Left ventricle myocardium inferior (tissue), 1 donor: ENCODE results near the gene STRN. TPM values are rescaled to one million over a fixed set of nuclear protein-coding genes. Genes with fewer than 3 reads are reported as not detected.
A peak's percentile ranks its signal among the peaks of the same experiment; 100 is the strongest.
"Not testable (repeated sequence)": the region's sequence is repeated elsewhere in the genome, so short reads cannot be mapped to it uniquely, and the experiment has no call there.

Experiments used
- DNase-seq: peaks from one replicate; pipeline ENCODE4 v3.0.0-alpha.2; 2020
- H3K27ac ChIP-seq: fragments of 200-600 bp; replicated peaks from 2 replicates; pipeline ENCODE4 v1.8.0; 2021
- H3K27me3 ChIP-seq: fragments of 200-600 bp; 2 replicates; pipeline ENCODE4 v1.8.0; 2021; ENCODE audit warnings: low read depth
- H3K36me3 ChIP-seq: fragments of 200-600 bp; 2 replicates; pipeline ENCODE4 v1.8.0; 2021
- H3K4me1 ChIP-seq: fragments of 200-600 bp; 2 replicates; pipeline ENCODE4 v1.8.0; 2021
- H3K4me3 ChIP-seq: fragments of 200-600 bp; 2 replicates; pipeline ENCODE4 v1.8.0; 2021; ENCODE audit warnings: mild to moderate bottlenecking, moderate library complexity
- H3K9me3 ChIP-seq: fragments of 200-600 bp; replicated peaks from 2 replicates; pipeline ENCODE4 v1.8.0; 2021
- CTCF ChIP-seq: fragments of 200-600 bp; IDR thresholded peaks from 2 replicates; pipeline ENCODE4 v1.8.0; 2021; ENCODE audit warnings: antibody characterized with exemption, mild to moderate bottlenecking, borderline replicate concordance
- intact Hi-C: fragments of 100-400 bp; cut with micrococcal nuclease; formaldehyde crosslinking; loops from one replicate; pipeline ENCODE4 v1.11.0; 2022
- total RNA-seq: library from RNA; stranded (reverse); fragmentation: NEBNext Ultra II Directional; extraction: Animal tissue kit (Norgen Biotek cat#: 25700); gene quantifications from one replicate; pipeline ENCODE4 v1.2.1, GENCODE V29; 2021
- donor health status: DM: no; HTN: yes; CAD: no; lungs with severe emphysema.

STRN gene
- total RNA-seq, 1 donor from 2014 or later = 55.2 TPM

DNA sequence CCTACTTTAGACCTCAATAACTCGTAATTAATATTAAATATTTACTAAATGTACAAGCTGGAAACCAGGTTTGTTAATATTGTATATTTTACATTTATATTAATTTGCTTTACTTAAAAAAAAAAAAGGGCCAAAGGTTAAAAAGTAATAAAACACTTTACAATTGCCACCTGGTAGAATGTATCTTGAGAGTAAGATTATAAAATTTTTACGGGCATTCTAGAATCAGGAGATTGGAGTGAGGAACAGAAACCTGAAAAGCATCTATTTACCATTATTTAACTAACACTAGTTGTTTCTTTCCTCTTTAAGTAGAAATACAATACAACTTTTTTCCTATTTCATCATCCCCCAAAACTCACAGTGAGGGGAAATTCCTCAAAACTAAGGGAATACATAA lies 15.6 kb upstream of the STRN start:
- Histone ChIP-seq H3K4me1 (no peaks in the 10 kb centered on the region), H3K36me3 (peaks cover 42% of the 10 kb centered on the region), H3K27ac (no peak overlapping the region), H3K27me3 (no peaks in the 10 kb centered on the region), H3K4me3 (no peak overlapping the region), H3K9me3 (peaks cover 6% of the 10 kb centered on the region)
- no peak for TF ChIP-seq CTCF
- intact Hi-C loops = no loop called here
- DNase-seq = no peak

DNA sequence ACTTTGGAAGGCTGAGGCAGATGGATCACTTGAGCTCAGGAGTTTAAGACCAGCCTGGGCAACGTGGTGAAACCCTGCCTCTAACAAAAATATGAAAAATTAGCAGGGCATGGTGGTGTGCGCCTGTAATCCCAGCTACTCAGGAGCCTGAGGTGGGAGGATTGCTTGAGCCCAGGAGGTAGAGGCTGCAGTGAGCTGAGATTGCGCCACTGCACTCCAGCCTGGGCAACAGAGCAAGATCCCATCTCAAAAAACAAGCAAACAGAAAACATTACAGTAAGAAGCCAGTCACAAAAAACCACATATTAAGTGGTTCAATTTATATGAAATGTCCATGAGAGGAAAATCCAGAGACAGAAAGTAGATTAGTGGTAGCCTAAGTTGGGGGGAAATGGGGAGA lies 12.7 kb upstream of the STRN start:
- H3K27ac ChIP-seq, H3K4me3 ChIP-seq, H3K27me3 ChIP-seq, H3K9me3 ChIP-seq, intact Hi-C loops, H3K4me1 ChIP-seq, DNase-seq: not testable (repeated sequence)
- peaks cover 34% of the 10 kb centered on the region for H3K36me3 ChIP-seq

DNA sequence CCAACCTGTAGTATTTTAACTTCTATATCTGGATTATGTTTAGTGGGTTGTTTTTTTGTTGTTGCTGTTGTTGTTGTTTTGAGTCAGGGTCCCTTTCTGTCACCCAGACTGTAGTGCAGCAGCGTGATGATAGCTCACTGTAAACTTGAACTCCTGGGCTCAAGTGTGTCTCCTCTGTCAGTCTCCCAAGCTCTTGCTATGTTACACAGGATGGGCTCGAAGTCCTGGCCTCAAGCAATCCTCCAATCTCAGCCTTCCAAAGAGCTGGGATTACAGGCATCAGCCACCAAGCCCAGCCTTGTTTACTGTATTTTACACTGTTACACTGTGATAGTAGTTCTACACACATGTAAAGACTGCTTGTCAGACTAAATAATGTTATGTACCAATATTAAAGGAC lies 9.7 kb upstream of the STRN start:
- peaks cover 6% of the 10 kb centered on the region for H3K9me3 ChIP-seq
- H3K27me3 ChIP-seq = no peaks in the 10 kb centered on the region
- peak overlapping the region; percentile 24 for H3K27ac ChIP-seq
- H3K4me1 ChIP-seq = peaks cover 16% of the 10 kb centered on the region
- H3K36me3 ChIP-seq = peaks cover 21% of the 10 kb centered on the region
- H3K4me3 ChIP-seq = no peak overlapping the region
- TF ChIP-seq CTCF = no peak
- DNase-seq = no peak
- intact Hi-C loops = no loop called here

GRCh38 chr2:36975306-36975705 lies 9.0 kb upstream of the STRN start:
- H3K9me3 ChIP-seq = peaks cover 6% of the 10 kb centered on the region
- H3K4me3 ChIP-seq = no peak overlapping the region
- no peaks in the 10 kb centered on the region for H3K27me3 ChIP-seq
- intact Hi-C loops = no loop called here
- DNase-seq = no peak
- peaks cover 16% of the 10 kb centered on the region for H3K4me1 ChIP-seq
- peak overlapping the region; percentile 24 for H3K27ac ChIP-seq
- no peak for TF ChIP-seq CTCF
- peaks cover 19% of the 10 kb centered on the region for H3K36me3 ChIP-seq

- no peak for DNase-seq
- Histone ChIP-seq H3K36me3 (peaks cover under 1% of the 10 kb centered on the region), H3K9me3 (peaks cover 3% of the 10 kb centered on the region), H3K27ac (peak overlapping the region; percentile 47), H3K4me3 (no peak overlapping the region), H3K4me1 (peaks cover 17% of the 10 kb centered on the region), H3K27me3 (no peaks in the 10 kb centered on the region)
- TF ChIP-seq CTCF = no peak
- intact Hi-C loops = no loop called here
Measured at GRCh38 chr2:36973320-36973719, 7.0 kb upstream of the STRN start.

- no peak for TF ChIP-seq CTCF
- Histone ChIP-seq H3K36me3 (no peaks in the 10 kb centered on the region), H3K4me1 (peaks cover 30% of the 10 kb centered on the region), H3K9me3 (no peaks in the 10 kb centered on the region), H3K27me3 (no peaks in the 10 kb centered on the region), H3K27ac (no peak overlapping the region), H3K4me3 (no peak overlapping the region)
- no peak for DNase-seq
- intact Hi-C loops = no loop called here
Measured at GRCh38 chr2:36971990-36972389, 5.7 kb upstream of the STRN start.
